ENCODE results near the gene HADHB.

The HADHB gene

DNA sequence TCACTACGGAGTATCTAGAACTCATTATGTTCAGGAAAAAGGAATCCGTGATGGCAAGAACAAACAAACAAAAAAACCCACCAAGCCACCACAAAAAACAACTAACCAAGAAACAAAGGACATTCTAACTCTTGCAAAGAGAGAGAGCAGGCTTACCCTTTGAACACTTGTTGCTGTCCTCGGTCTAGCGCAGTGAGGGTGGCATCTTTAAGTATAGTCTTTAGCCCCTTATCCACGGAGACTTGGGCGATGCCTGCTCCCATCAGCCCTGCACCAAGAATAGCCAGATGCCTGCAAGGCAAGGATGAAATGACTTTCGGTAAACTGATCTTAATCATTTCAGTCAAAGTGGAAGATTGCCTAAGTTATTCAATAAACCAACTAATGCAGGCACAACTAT is 40.8 kb upstream of the HADHB start:
- H3K4me3 ChIP-seq (ENCODE audit: control insufficient read depth, low read depth, low read length): no peak overlapping the region
- no peak for DNase-seq (ENCODE audit: low read depth)
- TF ChIP-seq, protein P1, sequence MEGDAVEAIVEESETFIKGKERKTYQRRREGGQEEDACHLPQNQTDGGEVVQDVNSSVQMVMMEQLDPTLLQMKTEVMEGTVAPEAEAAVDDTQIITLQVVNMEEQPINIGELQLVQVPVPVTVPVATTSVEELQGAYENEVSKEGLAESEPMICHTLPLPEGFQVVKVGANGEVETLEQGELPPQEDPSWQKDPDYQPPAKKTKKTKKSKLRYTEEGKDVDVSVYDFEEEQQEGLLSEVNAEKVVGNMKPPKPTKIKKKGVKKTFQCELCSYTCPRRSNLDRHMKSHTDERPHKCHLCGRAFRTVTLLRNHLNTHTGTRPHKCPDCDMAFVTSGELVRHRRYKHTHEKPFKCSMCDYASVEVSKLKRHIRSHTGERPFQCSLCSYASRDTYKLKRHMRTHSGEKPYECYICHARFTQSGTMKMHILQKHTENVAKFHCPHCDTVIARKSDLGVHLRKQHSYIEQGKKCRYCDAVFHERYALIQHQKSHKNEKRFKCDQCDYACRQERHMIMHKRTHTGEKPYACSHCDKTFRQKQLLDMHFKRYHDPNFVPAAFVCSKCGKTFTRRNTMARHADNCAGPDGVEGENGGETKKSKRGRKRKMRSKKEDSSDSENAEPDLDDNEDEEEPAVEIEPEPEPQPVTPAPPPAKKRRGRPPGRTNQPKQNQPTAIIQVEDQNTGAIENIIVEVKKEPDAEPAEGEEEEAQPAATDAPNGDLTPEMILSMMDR (conservative IDR thresholded peaks at IDR 0.05; ENCODE audit: control insufficient read depth, insufficient read depth, low read depth, low read length): no peak

DNA sequence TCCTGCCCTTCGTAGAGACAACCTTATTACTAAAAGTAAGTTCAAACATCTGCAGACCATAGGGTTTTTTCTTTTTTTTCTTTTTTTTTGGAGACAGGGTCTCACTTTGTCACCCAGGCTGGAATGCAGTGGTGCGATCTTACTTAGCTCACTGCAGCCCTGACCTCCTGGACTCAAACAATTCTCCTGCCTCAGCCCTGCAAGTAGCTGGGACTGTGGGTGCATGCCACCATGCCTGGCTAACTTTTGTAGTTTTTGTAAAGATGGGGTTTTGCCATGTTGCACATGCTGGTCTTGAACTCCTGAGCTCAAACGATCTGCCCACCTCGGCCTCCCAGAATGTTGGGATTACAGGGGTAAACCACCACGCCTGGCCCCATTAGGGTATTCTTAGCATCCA is 32.7 kb upstream of the HADHB start:
- TF ChIP-seq, protein P1 (conservative IDR thresholded peaks at IDR 0.05; ENCODE audit: control insufficient read depth, insufficient read depth, low read depth, low read length): no peak
- DNase-seq (ENCODE audit: low read depth): no peak
- H3K4me3 ChIP-seq (ENCODE audit: control insufficient read depth, low read depth, low read length): no peak overlapping the region

GRCh38 chr2:26214759-26215158 is 30.0 kb upstream of the HADHB start:
- no peak for DNase-seq (ENCODE audit: low read depth)
- TF ChIP-seq, protein P1 (conservative IDR thresholded peaks at IDR 0.05; ENCODE audit: control insufficient read depth, insufficient read depth, low read depth, low read length): no peak
- no peak overlapping the region for H3K4me3 ChIP-seq (ENCODE audit: control insufficient read depth, low read depth, low read length)

- TF ChIP-seq, protein P1 (conservative IDR thresholded peaks at IDR 0.05; ENCODE audit: control insufficient read depth, insufficient read depth, low read depth, low read length): no peak
- no peak overlapping the region for H3K4me3 ChIP-seq (ENCODE audit: control insufficient read depth, low read depth, low read length)
- DNase-seq (ENCODE audit: low read depth): no peak
Observed at GRCh38 chr2:26215833-26216232, 28.9 kb upstream of the HADHB start.

DNA sequence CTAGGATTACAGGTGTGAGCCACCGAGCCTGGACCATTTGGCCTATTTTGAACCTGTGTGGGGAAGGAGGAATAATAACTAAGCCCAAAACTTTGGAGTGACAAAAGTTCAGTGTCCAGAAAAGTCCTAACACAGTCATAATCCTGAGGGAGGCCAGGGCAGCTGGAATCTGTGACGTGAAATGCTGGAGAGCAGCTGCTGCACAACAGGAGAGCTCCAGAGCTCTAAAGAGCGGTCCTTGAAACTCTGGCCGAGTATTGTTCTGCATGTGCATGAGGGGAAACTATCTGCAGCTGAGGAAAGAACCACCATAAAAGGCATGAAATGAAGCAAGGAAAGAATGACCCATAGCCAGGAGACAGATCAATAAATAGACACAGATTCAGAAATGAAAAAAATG is 28.2 kb upstream of the HADHB start:
- TF ChIP-seq, protein P1 (conservative IDR thresholded peaks at IDR 0.05; ENCODE audit: control insufficient read depth, insufficient read depth, low read depth, low read length): no peak
- DNase-seq (ENCODE audit: low read depth): no peak
- no peak overlapping the region for H3K4me3 ChIP-seq (ENCODE audit: control insufficient read depth, low read depth, low read length)

- TF ChIP-seq, protein P1 (conservative IDR thresholded peaks at IDR 0.05; ENCODE audit: control insufficient read depth, insufficient read depth, low read depth, low read length): no peak
- DNase-seq (ENCODE audit: low read depth): no peak
- no peak overlapping the region for H3K4me3 ChIP-seq (ENCODE audit: control insufficient read depth, low read depth, low read length)
Observed at GRCh38 chr2:26217720-26218119, 27.0 kb upstream of the HADHB start.

GRCh38 chr2:26223018-26223417 is 21.7 kb upstream of the HADHB start:
- TF ChIP-seq, protein P1 (conservative IDR thresholded peaks at IDR 0.05; ENCODE audit: control insufficient read depth, insufficient read depth, low read depth, low read length): no peak
- DNase-seq (ENCODE audit: low read depth): no peak
- no peak overlapping the region for H3K4me3 ChIP-seq (ENCODE audit: control insufficient read depth, low read depth, low read length)

Data from fibroblast of mammary gland (primary cell).